GM19395 (cell line): ENCODE data around the gene FBXL13.
"Not testable (repeated sequence)": the region's sequence is repeated elsewhere in the genome, so short reads cannot be mapped to it uniquely, and the experiment has no call there.

Source experiments
- ATAC-seq: cut with Tn5 transposase; IDR thresholded peaks from one replicate; pipeline ENCODE4 v1.9.1; 2021; ENCODE audit warnings: mild to moderate bottlenecking, moderate library complexity; ENCODE audit not compliant: unreplicated experiment

Gene FBXL13

GRCh38 chr7:102988631-102989560, 85.7 kb downstream of the FBXL13 start:
- ATAC-seq = no peak

- no peak for ATAC-seq
Measured at GRCh38 chr7:102988088-102988487, 86.5 kb downstream of the FBXL13 start.

- no peak for ATAC-seq
Measured at GRCh38 chr7:102985176-102985783, 89.3 kb downstream of the FBXL13 start.

GRCh38 chr7:102983602-102984001, 91.0 kb downstream of the FBXL13 start:
- no peak for ATAC-seq

GRCh38 chr7:102982235-102982634, 92.4 kb downstream of the FBXL13 start:
- no peak for ATAC-seq

- no peak for ATAC-seq
Measured at GRCh38 chr7:102981451-102981850, 93.1 kb downstream of the FBXL13 start.

- no peak for ATAC-seq
Measured at GRCh38 chr7:102979670-102980069, 94.9 kb downstream of the FBXL13 start.

- ATAC-seq = no peak
Measured at GRCh38 chr7:102978284-102978683, 96.3 kb downstream of the FBXL13 start.

- not testable (repeated sequence) for ATAC-seq
Measured at GRCh38 chr7:102977586-102977985, 97.0 kb downstream of the FBXL13 start.

- no peak for ATAC-seq
Measured at GRCh38 chr7:102976493-102976892, 98.1 kb downstream of the FBXL13 start.

GRCh38 chr7:102975854-102976253, 98.7 kb downstream of the FBXL13 start:
- ATAC-seq = no peak

- no peak for ATAC-seq
Measured at GRCh38 chr7:102974366-102975236, 100.0 kb downstream of the FBXL13 start.

GRCh38 chr7:102973096-102973802, 101.3 kb downstream of the FBXL13 start:
- ATAC-seq = no peak

- no peak for ATAC-seq
Measured at GRCh38 chr7:102967798-102968197, 106.8 kb downstream of the FBXL13 start.

GRCh38 chr7:102966465-102966864, 108.1 kb downstream of the FBXL13 start:
- no peak for ATAC-seq

GRCh38 chr7:102961993-102962392, 112.6 kb downstream of the FBXL13 start:
- not testable (repeated sequence) for ATAC-seq

- ATAC-seq = not testable (repeated sequence)
Measured at GRCh38 chr7:102958004-102958403, 116.6 kb downstream of the FBXL13 start.

GRCh38 chr7:102954359-102954758, 120.2 kb downstream of the FBXL13 start:
- ATAC-seq = not testable (repeated sequence)

GRCh38 chr7:102953406-102953805, 121.2 kb downstream of the FBXL13 start:
- no peak for ATAC-seq

GRCh38 chr7:102951839-102952238, 122.8 kb downstream of the FBXL13 start:
- no peak for ATAC-seq

- no peak for ATAC-seq
Measured at GRCh38 chr7:102944241-102944640, 130.4 kb downstream of the FBXL13 start.
